ENCODE results near the gene SEMA3D. TPM values are rescaled to one million over a fixed set of nuclear protein-coding genes. Genes with fewer than 3 reads are reported as not detected.

The SEMA3D gene
- total and polyA plus RNA-seq, 2 of the 13 experiments (the other 11 are each of a cell fraction or from before 2014, with no cell fraction given) = 0.07 TPM; not detected in 1

GRCh38 chr7:85004402-85004801, 182.5 kb downstream of the SEMA3D start:
- ATAC-seq = no peak
- Histone ChIP-seq H3K27me3 (ENCODE audit: control insufficient read depth in 1 of 2, insufficient read depth in 2 of 2, low read length in 2 of 2) (no peaks in the 10 kb centered on the region), H4K20me1 (ENCODE audit: insufficient read depth, low read length) (no peaks in the 10 kb centered on the region), H3K9ac (ENCODE audit: insufficient read depth, low read depth, low read length) (no peak overlapping the region), H3K4me2 (ENCODE audit: low read depth, low read length) (no peak overlapping the region), H3K27ac (ENCODE audit: extremely low read length, insufficient read depth, low read length) (no peak overlapping the region), H3K79me2 (ENCODE audit: insufficient read depth, low read length) (no peaks in the 10 kb centered on the region), H3K4me3 (replicated peaks in 1 of 3; ENCODE audit: insufficient read depth in 1 of 3, low read depth in 2 of 3, low read length in 3 of 3) (no peak overlapping the region), H2AFZ (ENCODE audit: low read length) (no peak overlapping the region), H3K9me3 (ENCODE audit: low read length) (no peaks in the 10 kb centered on the region), H3K4me1 (ENCODE audit: insufficient read depth, low read length) (no peaks in the 10 kb centered on the region), H3K36me3 (replicated peaks in 1 of 2; ENCODE audit: control insufficient read depth in 1 of 2, insufficient read depth in 2 of 2, low read length in 2 of 2) (no peaks in the 10 kb centered on the region)
- in situ Hi-C loops (cut with HindIII; ENCODE audit: extremely low pct_ligation_motif_present, low pct_unique_long_range_greater_than_20kb) (loop anchor here (25.0 kb wide), 1 partner anchor 517 kb away; no protein-coding TSS in a partner anchor), intact Hi-C loops (cut with micrococcal nuclease; ENCODE audit: unreplicated experiment) (no loop called here)
- BruUV-seq (replicated peaks) = no TSS peak
- no peak for FAIRE-seq
- no peak for DNase-seq (ENCODE audit: low spot score)
- CTCF ChIA-PET (ENCODE audit: low intra/inter-chr PET ratio, low total read pairs) = no interaction called here
- WGBS (ENCODE audit: low lambda C conversion rate) = 0% methylated on average over 2 of the region's 2 CpGs
- POLR2A ChIA-PET = no interaction called here
- TF ChIP-seq ATF3 (CRISPR knock-in tag; IDR thresholded peaks at IDR 0.05) = no peak
- TF ChIP-seq ZNF781 (CRISPR knock-in tag; IDR thresholded peaks at IDR 0.05; ENCODE audit: borderline replicate concordance, not compliant biosample characterization) = no peak
- TF ChIP-seq ZNF639 (CRISPR knock-in tag; conservative IDR thresholded peaks at IDR 0.05) = no peak
- TF ChIP-seq ZNF841 (CRISPR knock-in tag; IDR thresholded peaks at IDR 0.05; ENCODE audit: borderline replicate concordance) = no peak
- no peak for TF ChIP-seq ZNF468 (CRISPR knock-in tag; IDR thresholded peaks at IDR 0.05)
- no peak for TF ChIP-seq ZNF747 (CRISPR knock-in tag; IDR thresholded peaks at IDR 0.05; ENCODE audit: borderline replicate concordance)
- TF ChIP-seq ZNF678 (CRISPR knock-in tag; IDR thresholded peaks at IDR 0.05) = no peak
- no peak for TF ChIP-seq CBX2 (IDR thresholded peaks at IDR 0.05; ENCODE audit: low read depth, low read length)
- no peak for TF ChIP-seq CBX2 (CRISPR knock-in tag; IDR thresholded peaks at IDR 0.05; ENCODE audit: low read depth)
- no peak for TF ChIP-seq U2AF2 (IDR thresholded peaks at IDR 0.05; ENCODE audit: low read depth, low read length)
- no peak for TF ChIP-seq ZNF709 (CRISPR knock-in tag; IDR thresholded peaks at IDR 0.05)
- no peak for TF ChIP-seq ZNF501 (CRISPR knock-in tag; IDR thresholded peaks at IDR 0.05)
- no peak for TF ChIP-seq KLF15 (CRISPR knock-in tag; IDR thresholded peaks at IDR 0.05; ENCODE audit: borderline replicate concordance)
- no peak for TF ChIP-seq CEBPB (IDR thresholded peaks at IDR 0.05; ENCODE audit: borderline replicate concordance, low read depth, low read length)
- no peak for TF ChIP-seq GMEB1 (CRISPR knock-in tag; IDR thresholded peaks at IDR 0.05; ENCODE audit: borderline replicate concordance)
- TF ChIP-seq POLR2A (IDR thresholded peaks at IDR 0.05; ENCODE audit: insufficient read depth in 1 of 2, low read depth in 2 of 2, low read length in 2 of 2) = no peak
- TF ChIP-seq USF2 (IDR thresholded peaks at IDR 0.05; ENCODE audit: low read depth, low read length) = no peak
- no peak for TF ChIP-seq USF2 (CRISPR knock-in tag; IDR thresholded peaks at IDR 0.05; ENCODE audit: borderline replicate concordance)
- TF ChIP-seq FOXP4 (CRISPR knock-in tag; IDR thresholded peaks at IDR 0.05) = no peak
